Retinal pigment epithelial cell (primary cell): ENCODE results near the gene ISG20.

Experiments used
- DNase-seq: peaks from one replicate; pipeline ENCODE4 v3.0.0-alpha.2; 2010; ENCODE audit warnings: low read depth
- H3K4me3 ChIP-seq: 2 replicates; pipeline ENCODE4 v1.5.1; 2011; ENCODE audit warnings: mild to moderate bottlenecking, low read length, control low read depth, moderate library complexity
- CTCF ChIP-seq: conservative IDR thresholded peaks from 2 replicates; pipeline ENCODE4 v1.5.1; 2011; ENCODE audit warnings: low read depth, low read length, control low read depth, inconsistent platforms

The ISG20 gene

GRCh38 chr15:88613074-88613944 is 25.5 kb upstream of the ISG20 start:
- TF ChIP-seq CTCF, result no peak
- no peak for DNase-seq
- no peak overlapping the region for H3K4me3 ChIP-seq

- no peak for TF ChIP-seq CTCF
- H3K4me3 ChIP-seq, result no peak overlapping the region
- DNase-seq, result no peak
Measured at GRCh38 chr15:88615303-88616107, 23.3 kb upstream of the ISG20 start.

GRCh38 chr15:88616240-88616639 is 22.6 kb upstream of the ISG20 start:
- TF ChIP-seq CTCF, result no peak
- no peak for DNase-seq
- no peak overlapping the region for H3K4me3 ChIP-seq

- TF ChIP-seq CTCF, result no peak
Measured at GRCh38 chr15:88617031-88617722, 21.6 kb upstream of the ISG20 start.

GRCh38 chr15:88617790-88618189 is 21.0 kb upstream of the ISG20 start:
- no peak for TF ChIP-seq CTCF
- DNase-seq, result no peak
- no peak overlapping the region for H3K4me3 ChIP-seq

More at GRCh38 chr15:88617031-88617722, 21.6 kb upstream of the ISG20 start:
- H3K4me3 ChIP-seq, result no peak overlapping the region
- DNase-seq, result no peak

GRCh38 chr15:88618686-88619085 is 20.1 kb upstream of the ISG20 start:
- no peak for DNase-seq
- no peak overlapping the region for H3K4me3 ChIP-seq
- TF ChIP-seq CTCF, result no peak
